Tibial artery (tissue), 4 donors: ENCODE data around the gene HCN3.

Experiments
- DNase-seq, 2 donors: peaks; one replicate each; pipeline ENCODE4 v3.0.0-alpha.2; 2019
- H3K27ac ChIP-seq, 2 donors: fragments of 200-600 bp; sonication (generic) in 1 of 2; 1 replicate in 1 of 2; 2 replicates in 1 of 2; pipeline ENCODE4 v1.5.1; 2018 to 2019; ENCODE audit warnings: mild to moderate bottlenecking in 1 of 2
- H3K27me3 ChIP-seq, 2 donors: fragments of 200-600 bp; sonication (generic) in 1 of 2; one replicate each; pipeline versions ENCODE4 v1.5.1 to v1.6.0; 2016 to 2019
- H3K36me3 ChIP-seq, 3 donors: fragments of 200-600 bp; sonication (generic) in 2 of 3; one replicate each; pipeline ENCODE4 v1.5.1; 2016 to 2019; ENCODE audit warnings: mild to moderate bottlenecking in 2 of 3
- H3K4me1 ChIP-seq, 4 donors: fragments of 200-600 bp; sonication (generic) in 2 of 4; 1 replicate in 3 of 4; 2 replicates in 1 of 4; pipeline ENCODE4 v1.5.1; 2016 to 2019
- H3K4me3 ChIP-seq, 2 donors: fragments of 200-600 bp; sonication (generic) in 1 of 2; 1 replicate in 1 of 2; 2 replicates in 1 of 2; pipeline ENCODE4 v1.5.1; 2018 to 2019; ENCODE audit warnings: mild to moderate bottlenecking in 2 of 2
- H3K9me3 ChIP-seq, 3 donors: fragments of 200-600 bp; sonication (generic) in 1 of 3; one replicate each; pipeline ENCODE4 v1.5.1; 2016 to 2019
- CTCF ChIP-seq, 2 experiments: fragments of 200-600 bp in 1 of 2; fragments of 450-650 bp in 1 of 2; IDR thresholded peaks; one replicate each; pipeline ENCODE4 v1.5.1; 2017 to 2019; ENCODE audit warnings: antibody characterized with exemption in 2 of 2, mild to moderate bottlenecking in 1 of 2, moderate library complexity in 1 of 2
- intact Hi-C: fragments of 100-400 bp; cut with DNase I; formaldehyde crosslinking; loops from one replicate; pipeline ENCODE4 v1.15.0; 2023; ENCODE audit warnings: low total_unique reads

HCN3 gene

GRCh38 chr1:155300024-155300423 lies 22.8 kb downstream of the HCN3 start:
- Histone ChIP-seq H3K9me3 (no peaks in the 10 kb centered on the region), H3K4me1 (peaks cover 0 to 9% (median 4%) of the 10 kb centered on the region in 4 donors), H3K27me3 (peaks cover 0 to 25% of the 10 kb centered on the region in 2 donors), H3K4me3 (no peak overlapping the region), H3K36me3 (no peaks in the 10 kb centered on the region), H3K27ac (no peak overlapping the region)
- DNase-seq, result no peak
- no peak for TF ChIP-seq CTCF (IDR thresholded peaks at IDR 0.05)
- intact Hi-C loops, result no loop called here

- Histone ChIP-seq H3K27ac (no peak overlapping the region), H3K36me3 (no peaks in the 10 kb centered on the region), H3K9me3 (no peaks in the 10 kb centered on the region), H3K4me1 (peaks cover 0 to 1% (median under 1%) of the 10 kb centered on the region in 4 donors), H3K27me3 (peaks cover 0 to 18% of the 10 kb centered on the region in 2 donors), H3K4me3 (no peak overlapping the region)
- intact Hi-C loops, result no loop called here
- DNase-seq, result no peak
- TF ChIP-seq CTCF (IDR thresholded peaks at IDR 0.05), result no peak
Measured at GRCh38 chr1:155300553-155301329, 23.5 kb downstream of the HCN3 start.

- Histone ChIP-seq H3K27ac (no peak within 1 kb of the TSS), H3K36me3 (no peaks in the 10 kb centered on the region), H3K9me3 (no peaks in the 10 kb centered on the region), H3K4me1 (no peaks in the 10 kb centered on the region), H3K4me3 (no peak within 1 kb of the TSS), H3K27me3 (peaks cover 0 to 12% of the 10 kb centered on the region in 2 donors)
- no peak for TF ChIP-seq CTCF (IDR thresholded peaks at IDR 0.05)
- DNase-seq, result no peak
- intact Hi-C loops, result no loop called here
Measured at GRCh38 chr1:155301342-155301841, 24.1 kb downstream of the HCN3 start, which contains the start of gene PKLR. TSS of gene PKLR (minus strand) at chr1:155301438. CDS start at chr1:155301395, 43 bp downstream.

GRCh38 chr1:155304558-155305063 lies 27.3 kb downstream of the HCN3 start:
- Histone ChIP-seq H3K4me3 (no peak overlapping the region), H3K27ac (no peak overlapping the region), H3K36me3 (no peaks in the 10 kb centered on the region), H3K27me3 (peaks cover 0 to 3% of the 10 kb centered on the region in 2 donors), H3K4me1 (peaks cover 0 to 10% (median 6%) of the 10 kb centered on the region in 4 donors), H3K9me3 (no peaks in the 10 kb centered on the region)
- no peak for TF ChIP-seq CTCF (IDR thresholded peaks at IDR 0.05)
- no peak for DNase-seq
- intact Hi-C loops, result no loop called here

- no peaks in the 10 kb centered on the region for H3K9me3 ChIP-seq
- peaks cover 0 to 20% (median 15%) of the 10 kb centered on the region in 4 donors for H3K4me1 ChIP-seq
- no peak overlapping the region for H3K4me3 ChIP-seq
- no peak overlapping the region for H3K27ac ChIP-seq
- no peak for DNase-seq
- peaks cover 0 to 3% of the 10 kb centered on the region in 2 donors for H3K27me3 ChIP-seq
- TF ChIP-seq CTCF (IDR thresholded peaks at IDR 0.05), result no peak
- intact Hi-C loops, result no loop called here
- peaks cover 0 to 7% (median 0%) of the 10 kb centered on the region in 3 donors for H3K36me3 ChIP-seq
Measured at GRCh38 chr1:155305881-155306391, 28.7 kb downstream of the HCN3 start.
